Astrocyte of the spinal cord (primary cell): ENCODE data around the gene PLXDC1.
"Not testable (repeated sequence)": the region's sequence is repeated elsewhere in the genome, so short reads cannot be mapped to it uniquely, and the experiment has no call there.

Source experiments
- DNase-seq: peaks from one replicate; pipeline ENCODE4 v3.0.0; 2011; ENCODE audit warnings: low read depth, low spot score
- H3K4me3 ChIP-seq: 2 replicates; pipeline ENCODE4 v1.5.1; 2011; ENCODE audit warnings: low read depth, mild to moderate bottlenecking, low read length, moderate library complexity
- CTCF ChIP-seq: IDR thresholded peaks from 2 replicates; pipeline ENCODE4 v1.5.1; 2012; ENCODE audit warnings: low read depth, mild to moderate bottlenecking, low read length, inconsistent platforms
- in situ Hi-C: cut with HindIII; loops from 2 replicates; pipeline ENCODE4 v1.10.0; 2017; ENCODE audit warnings: low sequenced_read_pairs

PLXDC1 gene

GRCh38 chr17:39026980-39027451 is 124.4 kb downstream of the PLXDC1 start:
- in situ Hi-C loops: no loop called here

GRCh38 chr17:39026346-39026745 is 125.1 kb downstream of the PLXDC1 start:
- in situ Hi-C loops, DNase-seq, H3K4me3 ChIP-seq: not testable (repeated sequence)

More at GRCh38 chr17:39026980-39027451, 124.4 kb downstream of the PLXDC1 start:
- H3K4me3 ChIP-seq: no peak overlapping the region
- no peak for TF ChIP-seq CTCF
- no peak for DNase-seq

- no peak for DNase-seq
- TF ChIP-seq CTCF: no peak
- H3K4me3 ChIP-seq: no peak overlapping the region
- in situ Hi-C loops: no loop called here
Measured at GRCh38 chr17:39022924-39023323, 128.5 kb downstream of the PLXDC1 start.

GRCh38 chr17:39020037-39020436 is 131.4 kb downstream of the PLXDC1 start:
- DNase-seq, H3K4me3 ChIP-seq, in situ Hi-C loops: not testable (repeated sequence)

GRCh38 chr17:39018267-39019134 is 132.9 kb downstream of the PLXDC1 start:
- no peak for DNase-seq
- in situ Hi-C loops: no loop called here
- no peak overlapping the region for H3K4me3 ChIP-seq
- TF ChIP-seq CTCF: no peak

- H3K4me3 ChIP-seq: no peak overlapping the region
- DNase-seq: no peak
- TF ChIP-seq CTCF: no peak
- in situ Hi-C loops: no loop called here
Measured at GRCh38 chr17:39016193-39017153, 135.0 kb downstream of the PLXDC1 start.

- H3K4me3 ChIP-seq: no peak overlapping the region
- DNase-seq: no peak
- no peak for TF ChIP-seq CTCF
- in situ Hi-C loops: no loop called here
Measured at GRCh38 chr17:39015546-39015935, 135.9 kb downstream of the PLXDC1 start.
